GM23338 (cell line): ENCODE results near the gene ADGRD1. TPM values are rescaled to one million over a fixed set of nuclear protein-coding genes. Genes with fewer than 3 reads are reported as not detected.

Experiments used
- CREB1 ChIP-seq: fragments of 250-450 bp; sonication (Bioruptor Pico); IDR thresholded peaks from 2 replicates; pipeline ENCODE4 v1.5.0; 2020; ENCODE audit warnings: low read depth, mild to moderate bottlenecking, moderate library complexity
- CTCF ChIP-seq, 2 experiments: fragments of 200-600 bp in 1 of 2; sonication (generic) in 1 of 2; conservative IDR thresholded peaks; 2 replicates each; pipeline versions ENCODE4 v1.5.1 to v1.6.1; 2016 to 2017; ENCODE audit warnings: antibody characterized with exemption in 2 of 2, low read depth in 2 of 2, mild to moderate bottlenecking in 2 of 2, moderate library complexity in 1 of 2
- EZH2 ChIP-seq: fragments of 200-600 bp; sonication (generic); IDR thresholded peaks from one replicate; pipeline ENCODE4 v1.8.0; 2017; ENCODE audit warnings: antibody characterized with exemption, mild to moderate bottlenecking, low read depth; ENCODE audit not compliant: unreplicated experiment
- EZH2phosphoT487 ChIP-seq: fragments of 200-600 bp; sonication (generic); IDR thresholded peaks from one replicate; pipeline ENCODE4 v1.8.1; 2018; ENCODE audit warnings: antibody characterized with exemption; ENCODE audit not compliant: unreplicated experiment
- NANOG ChIP-seq: IDR thresholded peaks from 2 replicates; pipeline ENCODE4 v1.6.1; 2016; ENCODE audit warnings: antibody characterized with exemption, borderline replicate concordance
- POLR2AphosphoS5 ChIP-seq: IDR thresholded peaks from 2 replicates; pipeline ENCODE4 v1.6.1; 2016; ENCODE audit warnings: antibody characterized with exemption, low read depth
- REST ChIP-seq: IDR thresholded peaks from one replicate; pipeline ENCODE4 v1.6.1; 2018; ENCODE audit warnings: antibody characterized with exemption; ENCODE audit not compliant: unreplicated experiment
- STAT1 ChIP-seq: IDR thresholded peaks from one replicate; pipeline ENCODE4 v1.6.1; 2016; ENCODE audit warnings: antibody characterized with exemption; ENCODE audit not compliant: unreplicated experiment
- ZNF331 ChIP-seq: fragments of 250-450 bp; sonication (Bioruptor Pico); IDR thresholded peaks from 2 replicates; pipeline ENCODE4 v1.5.0; 2020; ENCODE audit warnings: low read depth, mild to moderate bottlenecking, moderate library complexity
- ZNF462 ChIP-seq: fragments of 250-450 bp; sonication (Bioruptor Pico); IDR thresholded peaks from 2 replicates; pipeline ENCODE4 v1.5.0; 2020; ENCODE audit warnings: mild to moderate bottlenecking, moderate library complexity
- polyA plus RNA-seq: library from polyadenylated mRNA; unstranded; fragments of >200 nt; fragmentation: Nextera tagmentation; extraction: Ambion mirVana; gene quantifications from 2 replicates; pipeline ENCODE4 v1.2.1, GENCODE V29; 2016
- total RNA-seq: library from RNA; depleted of rRNA; stranded (reverse); fragments of >200 nt; shearing (Covaris generic); gene quantifications from 2 replicates; pipeline ENCODE4 v1.2.3, GENCODE V29; 2014

The ADGRD1 gene
- total and polyA plus RNA-seq, 2 experiments from 2014 or later: 1.4 TPM; not detected in 1

GRCh38 chr12:131076791-131077747, 123.4 kb downstream of the ADGRD1 start (continued):
- TF ChIP-seq ZNF462 (CRISPR knock-in tag) (no peak), NANOG (no peak), EZH2 (no peak), POLR2AphosphoS5 (no peak), CREB1 (no peak), CTCF (conservative IDR thresholded peaks at IDR 0.05; ENCODE audit: low read depth in 2 of 2) (no peak), EZH2phosphoT487 (no peak), STAT1 (no peak), REST (no peak), ZNF331 (CRISPR knock-in tag) (no peak)
